Breast epithelium (tissue), 4 donors: ENCODE results near the gene ZNF664. TPM values are rescaled to one million over a fixed set of nuclear protein-coding genes. Genes with fewer than 3 reads are reported as not detected.

ENCODE experiments used
- DNase-seq, 2 donors: peaks; one replicate each; pipeline ENCODE4 v3.0.0-alpha.2; 2019; ENCODE audit warnings: low spot score in 2 of 2
- H3K27ac ChIP-seq, 2 donors: fragments of 200-600 bp; sonication (generic) in 1 of 2; one replicate each; pipeline ENCODE4 v1.5.1; 2016 to 2019; ENCODE audit warnings: mild to moderate bottlenecking in 1 of 2
- H3K27me3 ChIP-seq, 2 donors: fragments of 200-600 bp; sonication (generic) in 1 of 2; one replicate each; pipeline versions ENCODE4 v1.5.1 to v1.6.0; 2017 to 2019; ENCODE audit warnings: control low read depth in 1 of 2, mild to moderate bottlenecking in 1 of 2
- H3K36me3 ChIP-seq: fragments of 200-600 bp; one replicate; pipeline ENCODE4 v1.5.1; 2019
- H3K4me1 ChIP-seq, 2 donors: fragments of 200-600 bp; sonication (generic); one replicate each; pipeline ENCODE4 v1.5.1; 2016 to 2019; ENCODE audit warnings: control low read depth in 1 of 2
- H3K4me3 ChIP-seq, 3 donors: fragments of 200-600 bp; sonication (generic); 1 replicate in 2 of 3; 2 replicates in 1 of 3; pipeline ENCODE4 v1.5.1; 2016 to 2019; ENCODE audit warnings: mild to moderate bottlenecking in 3 of 3, moderate library complexity in 2 of 3
- H3K9me3 ChIP-seq, 2 donors: fragments of 200-600 bp; sonication (generic) in 1 of 2; one replicate each; pipeline ENCODE4 v1.5.1; 2016 to 2019; ENCODE audit warnings: control low read depth in 1 of 2
- CTCF ChIP-seq, 3 donors: fragments of 450-650 bp; IDR thresholded peaks; one replicate each; pipeline ENCODE4 v1.5.1; 2016 to 2017; ENCODE audit warnings: antibody characterized with exemption in 3 of 3, mild to moderate bottlenecking in 3 of 3, moderate library complexity in 3 of 3
- POLR2A ChIP-seq: fragments of 450-650 bp; IDR thresholded peaks from one replicate; pipeline ENCODE4 v1.6.1; 2016; ENCODE audit warnings: antibody characterized with exemption, mild to moderate bottlenecking, moderate library complexity
- POLR2AphosphoS5 ChIP-seq, 3 donors: sonication (generic); formaldehyde crosslinking; IDR thresholded peaks; one replicate each; pipeline ENCODE4 v1.6.1; 2017; ENCODE audit warnings: antibody characterized with exemption in 3 of 3
- intact Hi-C: fragments of 100-400 bp; cut with DNase I; formaldehyde crosslinking; loops from one replicate; pipeline ENCODE4 v1.15.1; 2023; ENCODE audit warnings: low total_unique reads
- total RNA-seq, 3 donors: library from RNA; depleted of rRNA; stranded (reverse); fragments of >200 nt; gene quantifications; one replicate each; pipeline ENCODE4 v1.1.0, GENCODE V29; 2016

ZNF664 gene
- total RNA-seq, 3 donors from 2014 or later: 78.3 to 113 (median 97.8) TPM

- no peak for TF ChIP-seq POLR2A
- no peak for TF ChIP-seq CTCF (IDR thresholded peaks at IDR 0.05)
- no peak for TF ChIP-seq POLR2AphosphoS5 (IDR thresholded peaks at IDR 0.05)
- no peaks in the 10 kb centered on the region for H3K36me3 ChIP-seq
- no peak for DNase-seq
- no peaks in the 10 kb centered on the region for H3K4me1 ChIP-seq
- peaks cover 8 to 23% of the 10 kb centered on the region in 2 donors for H3K9me3 ChIP-seq
- H3K27me3 ChIP-seq: no peaks in the 10 kb centered on the region
- H3K4me3 ChIP-seq: no peak overlapping the region
- intact Hi-C loops: no loop called here
- no peak overlapping the region for H3K27ac ChIP-seq
Observed at GRCh38 chr12:124044021-124044420, 71.0 kb downstream of the ZNF664 start.

DNA sequence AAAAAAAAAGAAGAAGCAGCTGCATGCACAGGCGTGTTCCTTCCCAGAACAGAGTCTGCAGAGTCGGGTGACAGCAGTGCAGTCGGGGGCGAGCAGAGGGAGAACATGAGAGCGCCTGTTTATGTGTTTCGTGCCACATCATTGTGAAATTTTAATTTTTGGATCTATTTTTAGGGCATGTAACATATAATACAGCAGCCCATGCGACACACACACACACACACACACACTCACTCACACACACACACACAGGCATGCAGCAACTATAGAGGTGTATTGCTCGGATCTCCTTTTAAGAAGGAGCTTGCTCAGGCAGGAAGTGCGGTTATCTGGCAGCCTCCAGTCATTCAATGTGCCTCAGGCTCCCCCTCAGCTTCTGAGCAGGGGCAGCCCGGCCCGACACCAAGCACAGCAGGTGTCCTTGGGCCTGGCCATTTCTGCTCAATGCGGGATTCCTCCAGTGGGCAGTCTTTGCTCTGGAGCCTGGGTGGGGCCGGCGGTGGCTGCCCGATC is 71.8 kb downstream of the ZNF664 start:
- Histone ChIP-seq H3K27ac (no peak overlapping the region), H3K9me3 (peaks cover 8 to 26% of the 10 kb centered on the region in 2 donors), H3K4me3 (no peak overlapping the region), H3K27me3 (no peaks in the 10 kb centered on the region), H3K4me1 (no peaks in the 10 kb centered on the region), H3K36me3 (no peaks in the 10 kb centered on the region)
- TF ChIP-seq CTCF (IDR thresholded peaks at IDR 0.05) (no peak), POLR2AphosphoS5 (IDR thresholded peaks at IDR 0.05) (no peak), POLR2A (no peak)
- no peak for DNase-seq
- intact Hi-C loops: no loop called here

DNA sequence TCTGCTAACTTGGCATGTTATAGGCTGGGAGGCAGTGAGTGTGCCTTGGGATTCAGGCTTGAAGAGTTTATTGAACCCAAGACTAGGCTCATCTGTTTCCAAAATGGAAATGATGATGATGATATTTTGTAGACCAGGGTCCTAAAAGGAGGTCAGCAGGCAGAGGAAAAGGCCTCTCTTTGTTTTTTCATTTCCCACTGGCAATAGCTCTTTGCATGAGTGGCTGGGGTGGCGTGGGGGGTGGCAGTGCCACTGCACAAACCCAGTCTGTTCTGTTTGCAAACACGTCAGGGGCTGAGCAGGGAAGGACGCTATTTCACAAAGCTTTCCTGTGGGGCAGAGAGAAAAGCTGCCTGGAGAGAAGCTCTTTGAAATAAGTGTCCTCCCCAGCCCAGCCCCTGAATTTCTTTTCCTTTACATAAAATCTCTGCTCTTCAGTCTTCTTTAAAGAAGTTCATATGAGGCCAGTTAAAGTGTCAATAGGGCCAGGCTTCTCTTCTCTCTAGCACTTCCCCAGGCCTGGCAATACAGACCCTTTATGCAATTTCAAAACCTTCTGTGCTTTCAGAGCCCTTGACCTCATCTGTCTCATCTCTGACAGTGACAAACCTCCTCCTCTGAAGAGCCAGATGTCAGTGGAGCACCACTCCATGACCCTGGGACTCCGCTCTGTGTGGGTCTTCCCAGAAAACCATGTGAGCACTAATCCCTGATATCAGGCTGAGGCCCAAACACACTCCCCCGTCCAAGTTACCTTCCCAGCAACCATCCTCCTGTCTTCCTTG is 72.8 kb downstream of the ZNF664 start:
- TF ChIP-seq CTCF (IDR thresholded peaks at IDR 0.05) (no peak), POLR2A (no peak), POLR2AphosphoS5 (IDR thresholded peaks at IDR 0.05) (no peak)
- DNase-seq: no peak
- intact Hi-C loops: no loop called here
- Histone ChIP-seq H3K9me3 (peaks cover 8 to 26% of the 10 kb centered on the region in 2 donors), H3K4me1 (no peaks in the 10 kb centered on the region), H3K27ac (no peak overlapping the region), H3K4me3 (no peak overlapping the region), H3K36me3 (no peaks in the 10 kb centered on the region), H3K27me3 (no peaks in the 10 kb centered on the region)

DNA sequence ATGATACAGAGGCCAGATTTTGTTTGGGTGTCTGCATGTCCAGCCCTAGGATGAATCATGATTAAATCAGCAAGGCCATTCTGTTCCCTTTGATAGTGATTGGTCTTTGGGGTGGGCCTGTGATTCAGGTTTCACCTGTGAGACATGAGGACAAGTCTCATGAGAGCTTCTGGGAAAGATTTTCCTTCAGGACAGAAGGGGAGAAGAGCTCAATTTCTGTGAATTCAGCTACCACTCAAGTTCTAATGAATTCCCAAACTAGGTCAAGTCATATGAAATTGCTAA is 73.4 kb downstream of the ZNF664 start:
- no peak for TF ChIP-seq CTCF (IDR thresholded peaks at IDR 0.05)
- H3K27ac ChIP-seq: no peak overlapping the region
- intact Hi-C loops: no loop called here

DNA sequence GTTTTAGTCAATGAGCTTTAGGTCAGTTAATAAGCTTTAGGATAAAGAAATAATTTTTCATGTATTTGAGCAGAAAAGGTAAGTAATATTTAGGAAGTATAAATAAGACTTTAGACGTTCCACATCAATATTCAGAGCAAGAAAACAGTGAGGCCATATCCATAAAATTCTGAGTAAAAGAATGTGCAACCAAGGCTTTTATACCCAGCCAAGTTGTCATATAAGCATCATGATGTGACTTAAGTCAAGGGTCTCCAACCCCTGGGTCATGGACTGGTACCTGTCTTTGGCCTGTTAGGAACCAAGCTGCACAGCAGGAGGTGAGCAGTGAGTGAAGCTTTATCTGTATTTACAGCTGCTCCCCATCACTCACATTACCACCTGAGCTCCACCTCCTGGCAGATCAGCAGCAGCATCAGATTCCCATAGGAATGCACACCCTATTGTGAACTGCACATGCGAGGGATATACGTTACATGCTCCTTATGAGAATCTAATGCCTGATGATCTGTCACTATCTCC is 74.1 kb downstream of the ZNF664 start:
- no peak for TF ChIP-seq POLR2A
- no peak for TF ChIP-seq CTCF (IDR thresholded peaks at IDR 0.05)
- TF ChIP-seq POLR2AphosphoS5 (IDR thresholded peaks at IDR 0.05): no peak
- Histone ChIP-seq H3K27ac (no peak overlapping the region), H3K4me3 (no peak overlapping the region), H3K9me3 (peaks cover 8 to 26% of the 10 kb centered on the region in 2 donors), H3K36me3 (no peaks in the 10 kb centered on the region), H3K4me1 (no peaks in the 10 kb centered on the region), H3K27me3 (no peaks in the 10 kb centered on the region)
- DNase-seq: no peak
- intact Hi-C loops: no loop called here

More for the DNA sequence above, 73.4 kb downstream of the ZNF664 start:
- DNase-seq: no peak
- H3K27me3 ChIP-seq: no peaks in the 10 kb centered on the region
- H3K4me3 ChIP-seq: no peak overlapping the region
- no peaks in the 10 kb centered on the region for H3K36me3 ChIP-seq
- peaks cover 8 to 26% of the 10 kb centered on the region in 2 donors for H3K9me3 ChIP-seq
- H3K4me1 ChIP-seq: no peaks in the 10 kb centered on the region
